ENCODE results near the gene FHL5.
A peak's percentile ranks its signal among the peaks of the same experiment; 100 is the strongest.
"Not testable (repeated sequence)": the region's sequence is repeated elsewhere in the genome, so short reads cannot be mapped to it uniquely, and the experiment has no call there.

Gene FHL5, protein sequence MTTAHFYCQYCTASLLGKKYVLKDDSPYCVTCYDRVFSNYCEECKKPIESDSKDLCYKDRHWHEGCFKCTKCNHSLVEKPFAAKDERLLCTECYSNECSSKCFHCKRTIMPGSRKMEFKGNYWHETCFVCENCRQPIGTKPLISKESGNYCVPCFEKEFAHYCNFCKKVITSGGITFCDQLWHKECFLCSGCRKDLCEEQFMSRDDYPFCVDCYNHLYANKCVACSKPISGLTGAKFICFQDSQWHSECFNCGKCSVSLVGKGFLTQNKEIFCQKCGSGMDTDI

DNA sequence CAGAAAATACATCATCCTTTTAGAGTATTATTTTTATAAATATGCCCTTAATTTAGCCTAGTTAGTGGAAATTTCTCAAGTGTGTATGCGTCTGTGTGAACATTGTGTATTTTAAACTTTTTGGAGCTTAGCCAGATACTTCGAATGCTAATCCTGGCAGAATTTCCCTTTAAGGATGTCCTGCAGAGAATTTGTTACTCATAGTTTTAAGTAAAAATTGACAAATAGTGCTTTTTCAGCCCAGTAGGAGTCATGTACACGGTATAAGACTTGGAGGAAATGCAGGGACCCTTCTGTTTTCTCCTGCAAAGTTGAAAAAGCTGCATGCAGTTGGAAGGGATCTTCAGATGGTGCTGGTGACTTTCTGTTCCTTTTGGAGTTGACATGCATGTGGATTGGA lies at the start of gene FHL5:
Gene FHL5 (plus strand): TSS at position 243 of the 400 bp plus-strand sequence. CDS start 40,486 bp downstream, outside the sequence.
- DNase-seq = no peak

- no peak for DNase-seq
These were observed 42.5 kb upstream of the FHL5 start for GRCh38 chr6:96520171-96521115.

DNA sequence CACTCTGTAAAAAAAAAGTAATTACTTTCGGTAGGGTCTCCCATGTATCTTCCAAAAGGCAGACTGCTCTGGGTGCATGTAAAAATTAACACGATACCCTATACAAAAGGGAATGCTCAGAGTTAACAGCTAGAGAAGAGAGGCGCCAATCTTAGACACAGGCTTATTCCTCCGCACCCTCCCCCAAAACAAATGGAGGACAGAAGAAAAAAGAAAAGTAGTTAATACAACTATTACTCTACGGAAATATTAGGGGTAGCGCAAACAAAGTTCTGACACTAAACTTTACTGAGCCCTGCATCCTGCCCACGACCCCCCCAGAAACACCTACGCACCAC lies 41.7 kb upstream of the FHL5 start:
- no peak for DNase-seq

GRCh38 chr6:96521644-96522464 lies 41.1 kb upstream of the FHL5 start, which contains the start of gene UFL1:
Gene UFL1, plus strand, starts transcription at chr6:96521806. Its CDS starts 68 bp downstream, at chr6:96521874.
- DNase-seq = peak; percentile 14

GRCh38 chr6:96522465-96523009 lies 40.4 kb upstream of the FHL5 start:
- DNase-seq = no peak

DNA sequence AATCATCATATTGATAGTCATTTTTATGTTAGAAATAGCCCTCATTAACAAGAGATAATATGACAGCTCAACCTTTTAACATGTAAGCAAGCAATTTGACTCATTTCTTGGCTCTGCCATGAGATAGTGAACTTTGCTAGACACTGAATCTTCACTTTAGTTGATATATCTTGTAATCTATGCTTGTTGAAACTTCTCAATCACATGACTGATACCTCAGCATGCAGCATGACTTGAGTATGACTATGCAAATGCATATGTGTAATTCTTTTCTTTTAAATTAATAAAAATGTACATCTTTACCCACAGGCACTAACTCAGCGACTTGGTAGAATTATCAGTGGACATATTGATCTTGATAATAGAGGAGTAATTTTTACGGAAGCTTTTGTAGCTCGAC lies 34.7 kb upstream of the FHL5 start:
- no peak for DNase-seq

DNA sequence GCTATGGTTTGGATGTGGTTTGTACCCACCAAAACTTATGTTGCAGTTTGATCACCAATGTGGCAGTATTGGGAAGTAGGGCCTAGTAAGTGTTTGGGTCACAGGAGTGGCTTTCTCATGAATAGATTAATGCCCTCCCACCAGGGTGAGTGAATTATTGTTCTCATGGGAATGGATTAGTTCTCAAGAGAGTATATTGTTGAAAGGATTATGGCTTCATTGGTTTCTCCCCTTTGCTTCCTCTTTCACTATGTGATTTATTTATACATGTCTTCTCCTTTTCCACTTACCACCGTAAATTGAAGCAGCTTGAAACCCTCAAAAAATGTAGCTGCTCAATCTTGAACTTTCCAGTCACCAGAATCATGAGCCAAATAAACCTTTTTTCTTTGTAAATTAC lies 30.5 kb upstream of the FHL5 start:
- DNase-seq = no peak

DNA sequence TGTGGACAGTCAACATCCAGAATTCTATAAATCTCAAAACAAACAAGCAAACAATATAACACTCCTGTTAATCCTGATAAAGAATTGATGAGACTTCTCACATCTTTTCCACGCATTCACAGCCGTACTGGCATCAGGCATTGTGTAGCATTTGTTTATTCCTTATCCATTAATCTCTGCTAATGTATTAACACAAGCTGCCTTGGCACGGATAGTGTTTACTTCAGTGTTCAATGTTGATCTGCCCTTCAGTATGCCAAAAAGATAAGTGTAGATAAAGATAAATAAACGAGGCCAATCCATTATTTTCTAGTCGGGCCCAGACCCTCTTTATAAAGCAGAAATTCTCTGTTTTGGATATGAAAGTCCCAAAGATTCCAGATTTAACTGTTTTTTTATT lies 25.2 kb upstream of the FHL5 start:
- no peak for DNase-seq

- no peak for DNase-seq
These were observed 20.2 kb upstream of the FHL5 start for GRCh38 chr6:96542702-96543101.

GRCh38 chr6:96545882-96546281 lies 17.0 kb upstream of the FHL5 start:
- DNase-seq = no peak

DNA sequence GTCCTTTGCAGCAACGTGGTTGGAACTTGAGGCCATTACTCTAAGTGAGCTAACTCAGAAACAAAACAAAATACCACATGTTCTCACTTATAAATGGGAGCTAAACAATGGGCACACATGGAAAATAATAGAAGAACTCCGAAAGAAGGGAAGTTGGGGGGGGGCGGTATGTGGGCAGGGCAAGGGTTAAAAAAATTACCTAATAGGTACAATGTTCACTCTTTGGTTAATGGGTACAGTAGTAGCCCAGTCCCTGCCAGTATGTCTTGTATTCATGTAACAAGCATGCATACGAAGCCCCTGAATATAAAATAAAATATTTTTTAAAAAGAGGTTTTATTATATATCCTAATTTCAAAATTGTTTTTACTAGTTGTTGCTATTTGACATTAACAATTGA lies 15.3 kb upstream of the FHL5 start:
- DNase-seq = no peak

GRCh38 chr6:96554558-96554957 lies 8.4 kb upstream of the FHL5 start:
- DNase-seq = no peak

GRCh38 chr6:96559740-96560139 lies 3.2 kb upstream of the FHL5 start:
- DNase-seq = not testable (repeated sequence)

- no peak for DNase-seq
These were observed 925 bp downstream of the FHL5 start for GRCh38 chr6:96563853-96564252.

DNA sequence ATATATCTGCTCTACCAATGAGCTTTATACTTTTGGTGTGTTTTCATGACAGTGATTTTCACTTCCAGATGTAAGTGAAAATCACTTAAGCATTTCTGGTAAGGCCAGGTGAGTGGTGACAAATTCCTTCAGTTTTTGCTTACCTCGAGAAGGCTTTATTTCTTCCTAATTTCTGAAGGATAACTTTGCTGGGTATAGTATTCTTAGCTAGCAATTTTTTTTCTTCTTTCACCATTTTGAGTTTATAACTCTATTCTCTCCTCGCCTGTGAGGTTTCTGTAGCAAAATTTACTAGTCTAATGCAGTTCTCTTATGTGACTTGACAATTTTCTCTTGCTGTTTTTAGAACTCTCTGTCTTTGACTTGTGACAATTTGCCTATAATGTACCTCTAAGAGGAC lies 7.1 kb downstream of the FHL5 start:
- no peak for DNase-seq

GRCh38 chr6:96571551-96571950 lies 8.6 kb downstream of the FHL5 start:
- DNase-seq = no peak

DNA sequence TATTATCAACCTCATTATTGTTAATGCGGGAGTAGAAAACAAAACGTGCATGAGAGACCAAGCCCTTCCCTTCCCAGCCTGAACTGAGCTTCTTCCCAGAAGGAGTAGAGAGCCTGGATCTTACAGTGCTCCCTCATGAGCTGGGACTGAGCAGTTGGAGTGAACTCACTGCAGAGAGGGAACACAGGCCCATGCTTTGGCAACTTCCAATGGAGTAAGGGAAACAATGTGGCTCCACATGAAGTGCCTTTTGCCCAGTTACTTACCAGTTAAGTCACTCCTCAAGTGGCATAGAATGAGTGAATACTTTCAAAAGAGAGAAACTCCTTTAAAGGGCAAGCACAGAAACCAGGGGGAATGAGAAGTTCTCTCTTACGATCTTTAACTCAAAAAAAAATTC lies 12.4 kb downstream of the FHL5 start:
- no peak for DNase-seq

DNA sequence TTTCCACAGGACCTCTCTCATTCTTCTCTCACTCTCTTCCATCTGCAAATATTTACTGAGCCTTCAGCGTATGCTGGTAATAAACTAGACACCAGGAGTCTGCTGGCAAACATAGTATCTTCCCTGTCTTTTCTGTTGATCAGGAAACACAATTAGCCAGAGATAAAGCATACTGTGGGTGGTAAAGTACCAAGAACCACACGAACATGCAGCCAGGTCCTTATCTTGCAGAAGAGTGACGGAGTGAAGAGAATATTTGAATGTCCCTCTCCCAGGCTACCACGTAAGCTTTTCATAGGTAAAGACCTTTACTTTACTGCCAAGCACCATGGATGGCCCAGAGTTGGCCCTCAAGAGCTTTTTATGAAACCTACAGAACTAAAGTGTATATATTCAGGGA lies 13.3 kb downstream of the FHL5 start:
- DNase-seq = no peak

GRCh38 chr6:96582021-96582420 lies 19.1 kb downstream of the FHL5 start:
- DNase-seq = no peak

DNA sequence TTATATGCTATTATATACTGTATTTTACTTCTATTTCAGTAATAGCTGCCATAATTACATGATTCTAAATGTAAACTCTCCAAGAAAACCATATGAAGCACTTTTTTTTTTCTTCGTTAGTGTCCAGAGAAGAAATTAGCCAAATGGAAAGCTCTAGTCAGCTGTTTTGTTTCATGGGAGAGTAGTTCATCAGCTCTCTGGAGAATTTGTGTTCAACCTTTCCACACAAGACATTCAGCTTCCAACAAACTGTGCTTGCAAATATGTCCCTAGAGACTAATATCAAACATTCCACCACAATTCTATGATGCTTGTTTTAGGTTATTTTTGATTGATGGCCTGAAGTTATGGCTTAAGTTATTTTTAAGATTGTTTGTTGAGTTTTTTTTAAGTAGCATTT lies 19.5 kb downstream of the FHL5 start:
- DNase-seq = no peak

- no peak for DNase-seq
These were observed 41.5 kb downstream of the FHL5 start for GRCh38 chr6:96604420-96604819.

GRCh38 chr6:96608074-96608473 lies 45.1 kb downstream of the FHL5 start:
- DNase-seq = no peak

DNA sequence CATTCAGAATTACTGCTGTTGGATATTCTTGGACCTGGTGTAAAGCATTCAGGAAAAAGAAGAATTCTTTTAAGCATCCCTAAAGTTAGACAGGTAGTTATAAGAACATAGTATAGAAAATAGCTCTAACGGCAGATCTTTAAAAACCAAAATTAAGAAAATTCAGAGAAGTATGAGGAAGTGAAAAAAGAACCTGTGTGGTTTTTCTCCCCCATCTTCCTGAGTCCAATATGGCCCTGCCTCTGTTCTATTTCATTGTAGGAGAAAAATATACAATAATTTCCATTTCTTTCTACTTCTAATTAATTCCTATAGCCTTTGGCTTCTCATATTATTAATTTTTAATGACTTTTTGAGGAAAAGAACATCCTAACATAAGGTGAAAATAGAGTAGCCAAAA lies 47.1 kb downstream of the FHL5 start:
- DNase-seq = no peak

All from cortex of kidney (tissue), 1 donor.